Measurements from ENCODE around the gene C2orf49.

Gene C2orf49

DNA sequence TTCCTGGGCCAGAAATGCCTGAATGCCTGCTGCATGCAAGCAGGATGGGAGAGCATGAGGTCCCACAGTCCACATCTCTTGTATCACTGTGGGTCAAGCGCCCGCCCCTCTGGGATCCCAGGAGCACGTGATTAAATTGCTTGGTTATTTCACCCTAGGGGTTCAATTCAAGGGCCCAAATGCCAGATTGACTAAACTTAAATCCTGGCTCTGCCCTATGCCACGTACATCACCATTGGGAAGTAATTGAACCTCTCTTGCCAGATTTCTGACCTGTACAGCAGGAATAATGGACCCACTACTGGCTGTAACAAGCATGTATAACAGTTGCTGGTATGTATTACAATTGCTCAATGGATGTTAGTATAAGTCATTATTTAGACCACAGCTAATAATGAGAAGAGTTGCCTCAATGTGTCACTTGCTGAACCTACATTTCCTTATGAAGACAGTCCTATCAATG lies 41.6 kb downstream of the C2orf49 start:
- H2AFZ ChIP-seq, result no peak overlapping the region
- H3K36me3 ChIP-seq (ENCODE audit: control insufficient read depth, insufficient read depth, low read length), result no peaks in the 10 kb centered on the region
- no peaks in the 10 kb centered on the region for H3K27me3 ChIP-seq (ENCODE audit: control insufficient read depth, insufficient read depth, low read length)
- no peak overlapping the region for H3K9ac ChIP-seq
- H3K4me1 ChIP-seq, result no peaks in the 10 kb centered on the region
- TF ChIP-seq, protein P1, sequence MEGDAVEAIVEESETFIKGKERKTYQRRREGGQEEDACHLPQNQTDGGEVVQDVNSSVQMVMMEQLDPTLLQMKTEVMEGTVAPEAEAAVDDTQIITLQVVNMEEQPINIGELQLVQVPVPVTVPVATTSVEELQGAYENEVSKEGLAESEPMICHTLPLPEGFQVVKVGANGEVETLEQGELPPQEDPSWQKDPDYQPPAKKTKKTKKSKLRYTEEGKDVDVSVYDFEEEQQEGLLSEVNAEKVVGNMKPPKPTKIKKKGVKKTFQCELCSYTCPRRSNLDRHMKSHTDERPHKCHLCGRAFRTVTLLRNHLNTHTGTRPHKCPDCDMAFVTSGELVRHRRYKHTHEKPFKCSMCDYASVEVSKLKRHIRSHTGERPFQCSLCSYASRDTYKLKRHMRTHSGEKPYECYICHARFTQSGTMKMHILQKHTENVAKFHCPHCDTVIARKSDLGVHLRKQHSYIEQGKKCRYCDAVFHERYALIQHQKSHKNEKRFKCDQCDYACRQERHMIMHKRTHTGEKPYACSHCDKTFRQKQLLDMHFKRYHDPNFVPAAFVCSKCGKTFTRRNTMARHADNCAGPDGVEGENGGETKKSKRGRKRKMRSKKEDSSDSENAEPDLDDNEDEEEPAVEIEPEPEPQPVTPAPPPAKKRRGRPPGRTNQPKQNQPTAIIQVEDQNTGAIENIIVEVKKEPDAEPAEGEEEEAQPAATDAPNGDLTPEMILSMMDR (IDR thresholded peaks at IDR 0.05), result no peak
- no peak overlapping the region for H3K4me3 ChIP-seq (ENCODE audit: low read depth, low read length)
- no peak overlapping the region for H3K4me2 ChIP-seq (ENCODE audit: low read length)
- no peak overlapping the region for H3K27ac ChIP-seq
- no peaks in the 10 kb centered on the region for H3K9me3 ChIP-seq (ENCODE audit: control insufficient read depth, low read length)
- no peaks in the 10 kb centered on the region for H3K79me2 ChIP-seq

DNA sequence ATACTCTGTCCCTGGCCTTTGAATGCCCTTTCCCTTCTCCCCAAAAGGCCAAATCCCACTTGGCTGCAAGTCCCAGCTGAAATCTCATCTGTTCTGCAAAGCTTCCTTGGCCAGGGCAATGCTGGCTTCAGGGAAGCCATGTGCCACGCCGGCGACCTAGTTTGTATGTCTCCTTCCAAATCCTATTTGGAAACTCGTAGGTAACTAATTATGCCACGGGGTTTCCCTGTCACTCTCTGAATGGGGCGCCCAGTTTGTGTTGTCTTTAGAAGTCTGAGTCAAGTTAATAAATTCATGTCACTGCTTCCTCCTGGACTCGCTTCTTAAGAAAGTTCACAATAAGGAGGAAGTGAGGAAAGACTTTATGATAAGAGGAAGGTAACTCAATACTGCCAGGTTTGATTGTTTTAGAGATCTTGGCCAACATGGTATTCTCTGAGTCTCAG lies 42.4 kb downstream of the C2orf49 start:
- Histone ChIP-seq H3K79me2 (no peaks in the 10 kb centered on the region), H3K4me2 (ENCODE audit: low read length) (no peak overlapping the region), H3K4me3 (ENCODE audit: low read depth, low read length) (no peak overlapping the region), H3K9ac (no peak overlapping the region), H3K27ac (no peak overlapping the region), H3K36me3 (ENCODE audit: control insufficient read depth, insufficient read depth, low read length) (no peaks in the 10 kb centered on the region), H3K4me1 (no peaks in the 10 kb centered on the region), H3K9me3 (ENCODE audit: control insufficient read depth, low read length) (no peaks in the 10 kb centered on the region), H3K27me3 (ENCODE audit: control insufficient read depth, insufficient read depth, low read length) (no peaks in the 10 kb centered on the region), H2AFZ (no peak overlapping the region)
- TF ChIP-seq, protein P1 (IDR thresholded peaks at IDR 0.05), result no peak

DNA sequence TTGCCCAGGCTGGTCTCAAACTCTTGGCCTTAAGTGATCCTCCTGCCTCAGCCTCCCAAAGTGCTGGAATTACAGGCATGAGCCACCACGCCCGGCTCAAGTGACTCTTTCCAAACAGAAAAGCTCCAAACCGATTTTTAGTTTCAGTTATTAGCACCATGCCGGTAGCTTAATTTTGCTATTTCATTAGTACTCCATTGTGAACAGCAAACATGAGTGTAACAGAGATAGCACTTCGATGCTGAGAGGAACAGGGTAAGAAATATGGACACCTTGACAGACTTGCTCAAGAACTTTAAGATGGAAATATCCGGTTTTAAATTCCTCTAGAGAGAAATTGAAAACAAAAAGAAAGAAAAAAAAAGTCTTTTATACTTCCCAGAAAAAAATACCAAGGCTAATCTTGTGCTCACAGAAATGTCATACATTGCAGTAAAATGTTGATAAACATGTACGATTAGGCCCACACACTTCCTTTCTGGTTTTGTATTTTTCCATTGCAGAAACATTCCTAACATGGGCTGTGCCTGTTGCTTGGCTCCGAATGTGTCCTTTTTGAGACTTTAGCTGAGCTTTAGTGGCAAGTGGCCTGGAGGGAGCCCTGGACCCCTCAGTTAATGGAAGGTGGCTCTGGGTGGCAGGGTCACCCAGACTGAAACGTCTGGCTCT lies 43.2 kb downstream of the C2orf49 start:
- no peak overlapping the region for H2AFZ ChIP-seq
- no peak overlapping the region for H3K4me3 ChIP-seq (ENCODE audit: low read depth, low read length)
- no peak overlapping the region for H3K27ac ChIP-seq
- no peak overlapping the region for H3K9ac ChIP-seq
- no peak overlapping the region for H3K4me2 ChIP-seq (ENCODE audit: low read length)
- no peaks in the 10 kb centered on the region for H3K27me3 ChIP-seq (ENCODE audit: control insufficient read depth, insufficient read depth, low read length)
- TF ChIP-seq, protein P1 (IDR thresholded peaks at IDR 0.05), result no peak
- H3K9me3 ChIP-seq (ENCODE audit: control insufficient read depth, low read length), result no peaks in the 10 kb centered on the region
- H3K36me3 ChIP-seq (ENCODE audit: control insufficient read depth, insufficient read depth, low read length), result no peaks in the 10 kb centered on the region
- H3K4me1 ChIP-seq, result no peaks in the 10 kb centered on the region
- H3K79me2 ChIP-seq, result no peaks in the 10 kb centered on the region

DNA sequence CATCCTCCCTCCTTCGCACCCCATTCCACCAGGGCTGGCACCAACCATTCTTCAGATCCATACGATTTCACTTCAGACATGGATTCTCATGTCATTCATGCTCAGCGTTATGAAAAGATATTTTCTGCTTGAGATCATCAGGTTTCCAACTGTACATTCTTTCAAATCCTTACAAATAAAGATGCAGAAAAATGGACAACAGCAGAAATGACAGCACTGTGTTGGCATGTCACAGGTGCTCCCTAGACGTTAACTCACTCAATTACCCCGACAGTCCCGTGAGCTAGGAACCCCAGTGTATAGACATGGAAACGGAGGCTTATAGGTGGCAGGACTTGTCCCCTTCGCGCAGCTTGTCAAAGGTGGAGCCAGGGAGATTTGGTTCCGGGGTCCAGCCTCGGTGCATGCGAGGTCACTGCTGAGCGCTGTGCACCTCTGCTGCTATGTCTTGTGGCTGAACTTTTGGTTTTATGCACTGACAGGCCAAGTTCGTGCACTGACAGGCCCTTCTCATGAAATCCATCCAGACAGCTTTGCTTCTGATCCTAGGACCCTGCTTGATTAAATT lies 43.8 kb downstream of the C2orf49 start:
- Histone ChIP-seq H3K27ac (no peak overlapping the region), H3K27me3 (ENCODE audit: control insufficient read depth, insufficient read depth, low read length) (no peaks in the 10 kb centered on the region)
- TF ChIP-seq, protein P1 (IDR thresholded peaks at IDR 0.05), result no peak

DNA sequence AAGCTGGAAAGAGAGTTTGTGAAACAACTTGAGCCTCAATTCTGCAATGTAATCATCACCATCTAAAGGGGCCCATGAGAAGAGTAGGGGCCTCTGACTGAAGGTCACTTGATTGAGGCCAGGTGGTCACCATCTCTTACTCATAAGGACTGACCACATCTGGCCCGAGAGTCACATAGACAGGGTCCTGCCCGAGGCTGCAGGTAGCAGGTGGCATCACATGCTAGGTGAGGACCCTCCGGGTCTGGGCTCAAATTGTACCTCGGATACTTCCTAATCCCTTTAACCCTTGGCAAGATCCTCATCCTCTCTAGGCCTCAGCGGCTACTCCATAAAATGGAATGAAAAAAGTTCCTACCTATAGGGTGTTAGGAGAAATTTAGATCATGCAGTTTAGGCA lies 44.8 kb downstream of the C2orf49 start:
- TF ChIP-seq, protein P1 (IDR thresholded peaks at IDR 0.05), result no peak
- Histone ChIP-seq H3K4me2 (ENCODE audit: low read length) (no peak overlapping the region), H2AFZ (no peak overlapping the region), H3K79me2 (no peaks in the 10 kb centered on the region), H3K4me3 (ENCODE audit: low read depth, low read length) (no peak overlapping the region), H3K9ac (no peak overlapping the region), H3K9me3 (ENCODE audit: control insufficient read depth, low read length) (no peaks in the 10 kb centered on the region), H3K27ac (no peak overlapping the region), H3K36me3 (ENCODE audit: control insufficient read depth, insufficient read depth, low read length) (no peaks in the 10 kb centered on the region), H3K27me3 (ENCODE audit: control insufficient read depth, insufficient read depth, low read length) (no peaks in the 10 kb centered on the region), H3K4me1 (no peaks in the 10 kb centered on the region)

More for the DNA sequence above, 43.8 kb downstream of the C2orf49 start:
- no peak overlapping the region for H3K4me3 ChIP-seq (ENCODE audit: low read depth, low read length)
- H3K4me2 ChIP-seq (ENCODE audit: low read length), result no peak overlapping the region
- H3K9me3 ChIP-seq (ENCODE audit: control insufficient read depth, low read length), result no peaks in the 10 kb centered on the region
- no peak overlapping the region for H2AFZ ChIP-seq
- no peaks in the 10 kb centered on the region for H3K36me3 ChIP-seq (ENCODE audit: control insufficient read depth, insufficient read depth, low read length)
- H3K9ac ChIP-seq, result no peak overlapping the region
- no peaks in the 10 kb centered on the region for H3K4me1 ChIP-seq
- H3K79me2 ChIP-seq, result no peaks in the 10 kb centered on the region

Data from parathyroid adenoma (tissue), 2 donors.